Measurements from ENCODE around the gene HUWE1.

Gene HUWE1

GRCh38 chrX:53595266-53595810 is 91.2 kb downstream of the HUWE1 start:
- ChIA-PET POLR2A (no interaction called here), CTCF (no interaction called here)
- no peak for TF ChIP-seq CTCF (IDR thresholded peaks at IDR 0.05; ENCODE audit: insufficient read depth, low read length, missing control alignments)
- no peak for DNase-seq (ENCODE audit: low read depth, low spot score)
- no peak overlapping the region for H3K4me3 ChIP-seq (ENCODE audit: low read depth, low read length)

GRCh38 chrX:53594354-53594753 is 92.2 kb downstream of the HUWE1 start:
- no peak overlapping the region for H3K4me3 ChIP-seq (ENCODE audit: low read depth, low read length)
- CTCF ChIA-PET = no interaction called here
- TF ChIP-seq CTCF (IDR thresholded peaks at IDR 0.05; ENCODE audit: insufficient read depth, low read length, missing control alignments) = no peak
- DNase-seq (ENCODE audit: low read depth, low spot score) = peak; percentile 7
- POLR2A ChIA-PET = no interaction called here

GRCh38 chrX:53587795-53588420 is 98.6 kb downstream of the HUWE1 start:
- POLR2A ChIA-PET = no interaction called here
- no peak for DNase-seq (ENCODE audit: low read depth, low spot score)
- TF ChIP-seq CTCF (IDR thresholded peaks at IDR 0.05; ENCODE audit: insufficient read depth, low read length, missing control alignments) = no peak
- H3K4me3 ChIP-seq (ENCODE audit: low read depth, low read length) = no peak overlapping the region
- CTCF ChIA-PET = no interaction called here

DNA sequence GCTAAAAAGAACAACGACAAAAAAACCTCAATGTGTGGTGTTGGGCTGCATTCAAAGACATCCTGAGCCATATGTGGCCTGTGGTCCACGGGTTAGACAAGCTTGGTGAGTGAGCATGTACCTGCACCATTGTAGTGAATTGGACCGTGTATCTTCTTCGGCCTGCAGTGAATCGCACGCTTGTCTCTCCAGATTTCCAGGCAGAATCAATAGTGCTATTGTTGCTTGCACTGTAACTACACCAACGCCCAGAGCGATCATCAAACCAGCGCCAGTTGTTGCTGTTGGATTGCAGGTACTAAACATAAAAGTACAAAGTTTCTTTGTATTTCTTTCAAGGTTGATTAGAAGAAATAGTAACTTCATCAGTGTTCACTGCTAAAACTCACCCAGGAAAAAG is 101.6 kb downstream of the HUWE1 start:
- CTCF ChIA-PET = no interaction called here
- no peak for DNase-seq (ENCODE audit: low read depth, low spot score)
- no peak for TF ChIP-seq CTCF (IDR thresholded peaks at IDR 0.05; ENCODE audit: insufficient read depth, low read length, missing control alignments)
- no peak overlapping the region for H3K4me3 ChIP-seq (ENCODE audit: low read depth, low read length)
- POLR2A ChIA-PET = no interaction called here

- H3K4me3 ChIP-seq (ENCODE audit: low read depth, low read length) = no peak overlapping the region
- no peak for DNase-seq (ENCODE audit: low read depth, low spot score)
- POLR2A ChIA-PET = no interaction called here
- CTCF ChIA-PET = no interaction called here
- TF ChIP-seq CTCF (IDR thresholded peaks at IDR 0.05; ENCODE audit: insufficient read depth, low read length, missing control alignments) = no peak
Measured at GRCh38 chrX:53583571-53583970, 102.9 kb downstream of the HUWE1 start.

- no peak overlapping the region for H3K4me3 ChIP-seq (ENCODE audit: low read depth, low read length)
- POLR2A ChIA-PET = no interaction called here
- no peak for DNase-seq (ENCODE audit: low read depth, low spot score)
- CTCF ChIA-PET = interaction anchor here (0.6 kb wide), 1 partner anchor 22 kb away, joined by 3 read pairs; no protein-coding TSS in a partner anchor
- TF ChIP-seq CTCF (IDR thresholded peaks at IDR 0.05; ENCODE audit: insufficient read depth, low read length, missing control alignments) = no peak
Measured at GRCh38 chrX:53580742-53581504, 105.6 kb downstream of the HUWE1 start.

All from AG04449 (cell line).